HCT116 (cell line): ENCODE data around the gene HBA2. TPM values are rescaled to one million over a fixed set of nuclear protein-coding genes. Genes with fewer than 3 reads are reported as not detected.
A peak's percentile ranks its signal among the peaks of the same experiment; 100 is the strongest.
"Not testable (repeated sequence)": the region's sequence is repeated elsewhere in the genome, so short reads cannot be mapped to it uniquely, and the experiment has no call there.

Experiments
- ATAC-seq: fragments of 200-7000 bp; cut with Tn5 transposase; 2 replicates; pipeline ENCODE4 v1.9.1; 2020; ENCODE audit warnings: mild to moderate bottlenecking, moderate library complexity
- BruUV-seq: library from RNA; stranded (reverse); fragments of 400-500 nt; replicated peaks from 2 replicates; lab custom pipeline; 2021; lab: Mats Ljungman, UMichigan
- CTCF ChIA-PET: fragments of 300-600 bp; sonication (Branson Sonifier 250); formaldehyde crosslinking; loops from one replicate; lab custom pipeline; 2021; ENCODE audit warnings: antibody characterized with exemption; lab: Charles Lee
- POLR2A ChIA-PET: fragments of 300-600, 350-600 bp; sonication (Branson Sonifier 250); formaldehyde crosslinking; loops from one replicate; lab custom pipeline; 2021; ENCODE audit warnings: antibody characterized with exemption; lab: Charles Lee
- RAD21 ChIA-PET, 2 experiments: fragments of 300-600 bp; sonication (Branson Sonifier 250); formaldehyde crosslinking; loops; one replicate each; lab custom pipeline; 2023; ENCODE audit warnings: low total read pairs in 2 of 2; ENCODE audit not compliant: uncharacterized antibody in 2 of 2, unreplicated experiment in 2 of 2, low non-redundant PET in 1 of 2; lab: Charles Lee
- DNase-seq: peaks from one replicate; pipeline ENCODE4 v3.0.0-alpha.2; 2010; ENCODE audit warnings: low read depth, low spot score
- H2AFZ ChIP-seq: fragments of 200-600 bp; shearing (Covaris generic), sonication (generic); 2 replicates; pipeline ENCODE4 v1.6.1; 2017; ENCODE audit warnings: low read depth, mixed run types, mixed read lengths, antibody characterized with exemption, low read length; ENCODE audit not compliant: poor library complexity, severe bottlenecking
- H3K27ac ChIP-seq: 2 replicates; pipeline ENCODE4 v1.5.1; 2012; ENCODE audit warnings: low read depth, low read length
- H3K27me3 ChIP-seq: fragments of 200-600 bp; sonication (generic); 2 replicates; pipeline ENCODE4 v1.6.1; 2016; ENCODE audit warnings: mixed run types, low read length, mixed read lengths; ENCODE audit not compliant: insufficient read depth
- H3K36me3 ChIP-seq, 2 experiments: fragments of 200-500 bp in 1 of 2; fragments of 200-600 bp in 1 of 2; sonication (Bioruptor generic) in 1 of 2; sonication (generic) in 1 of 2; 2 replicates each; pipeline versions ENCODE4 v1.5.1 to v1.6.1; 2014 to 2016; ENCODE audit warnings: low read length in 2 of 2, inconsistent platforms in 1 of 2, mixed read lengths in 1 of 2, mixed run types in 1 of 2; ENCODE audit not compliant: insufficient read depth in 2 of 2, control insufficient read depth in 1 of 2
- H3K4me1 ChIP-seq, 2 experiments: fragments of 200-600 bp in 1 of 2; sonication (generic) in 1 of 2; 2 replicates each; pipeline versions ENCODE4 v1.5.1 to v1.6.1; 2012 to 2017; ENCODE audit warnings: low read length in 2 of 2, inconsistent platforms in 1 of 2, mild to moderate bottlenecking in 1 of 2, mixed read lengths in 1 of 2, mixed run types in 1 of 2, moderate library complexity in 1 of 2; ENCODE audit not compliant: insufficient read depth in 2 of 2, control insufficient read depth in 1 of 2
- H3K4me2 ChIP-seq: fragments of 200-600 bp; sonication (generic); 2 replicates; pipeline ENCODE4 v1.6.1; 2017; ENCODE audit warnings: mixed run types, low read length, mixed read lengths
- H3K4me3 ChIP-seq, 2 experiments: fragments of 200-600 bp in 1 of 2; sonication (generic) in 1 of 2; replicated peaks in 1 of 2; 2 replicates each; pipeline ENCODE4 v1.5.1; 2011 to 2016; ENCODE audit warnings: low read length in 2 of 2, control low read depth in 1 of 2, low read depth in 1 of 2, mild to moderate bottlenecking in 1 of 2, mixed read lengths in 1 of 2, mixed run types in 1 of 2
- H3K79me2 ChIP-seq: fragments of 200-600 bp; sonication (generic); 2 replicates; pipeline ENCODE4 v1.6.1; 2017; ENCODE audit warnings: mild to moderate bottlenecking, mixed run types, low read length, moderate library complexity, mixed read lengths; ENCODE audit not compliant: insufficient read depth
- H3K9ac ChIP-seq: fragments of 200-600 bp; sonication (generic); 2 replicates; pipeline ENCODE4 v1.6.1; 2016; ENCODE audit warnings: low read length, mixed read lengths
- H3K9me2 ChIP-seq: fragments of 200-600 bp; sonication (generic), shearing (Covaris generic); 2 replicates; pipeline ENCODE4 v1.6.1; 2017; ENCODE audit warnings: mixed run types, mild to moderate bottlenecking, moderate library complexity; ENCODE audit not compliant: insufficient read depth
- H3K9me3 ChIP-seq, 2 experiments: fragments of 200-500 bp in 1 of 2; fragments of 200-600 bp in 1 of 2; sonication (Bioruptor generic) in 1 of 2; sonication (generic) in 1 of 2; 2 replicates each; pipeline ENCODE4 v1.6.1; 2014 to 2017; ENCODE audit warnings: low read length in 2 of 2, mixed read lengths in 2 of 2, inconsistent platforms in 1 of 2, low read depth in 1 of 2, mild to moderate bottlenecking in 1 of 2, mixed run types in 1 of 2, moderate library complexity in 1 of 2; ENCODE audit not compliant: control insufficient read depth in 1 of 2, insufficient read depth in 1 of 2
- H4K20me1 ChIP-seq: fragments of 200-600 bp; sonication (generic), shearing (Covaris generic); 2 replicates; pipeline ENCODE4 v1.6.1; 2017; ENCODE audit warnings: mixed run types, mild to moderate bottlenecking, moderate library complexity; ENCODE audit not compliant: insufficient read depth
- REST ChIP-seq: IDR thresholded peaks from 2 replicates; pipeline ENCODE4 v1.6.1; 2012; ENCODE audit warnings: low read depth
- intact Hi-C: fragments of 100-400 bp; cut with micrococcal nuclease; formaldehyde crosslinking; loops from 2 replicates; pipeline ENCODE4 v1.10.0; 2022
- total RNA-seq: library from RNA; stranded (reverse); gene quantifications from one replicate; pipeline ENCODE4 v1.2.1, GENCODE V29; 2021; ENCODE audit not compliant: unreplicated experiment

HBA2 gene
- total RNA-seq, 1 experiment from 2014 or later, result 3.0 TPM

- H3K36me3 ChIP-seq, H3K4me3 ChIP-seq, H2AFZ ChIP-seq, intact Hi-C loops, H3K79me2 ChIP-seq, BruUV-seq, H3K9me3 ChIP-seq, H4K20me1 ChIP-seq, DNase-seq, RAD21 ChIA-PET, H3K4me2 ChIP-seq, ATAC-seq, H3K27ac ChIP-seq, POLR2A ChIA-PET, H3K27me3 ChIP-seq, H3K9ac ChIP-seq, H3K9me2 ChIP-seq, CTCF ChIA-PET: not testable (repeated sequence)
- H3K4me1 ChIP-seq, result peaks cover 0 to 20% of the 10 kb centered on the region in 2 experiments; a peak in 2 of 4 replicates
These were observed 657 bp downstream of the HBA2 start for GRCh38 chr16:173211-173854.

- CTCF ChIA-PET, H3K36me3 ChIP-seq, ATAC-seq, DNase-seq, H4K20me1 ChIP-seq, POLR2A ChIA-PET, intact Hi-C loops, H3K9me3 ChIP-seq, H3K27ac ChIP-seq, RAD21 ChIA-PET, H2AFZ ChIP-seq, H3K4me3 ChIP-seq, H3K4me2 ChIP-seq, H3K27me3 ChIP-seq, H3K9me2 ChIP-seq, H3K9ac ChIP-seq, BruUV-seq, H3K79me2 ChIP-seq: not testable (repeated sequence)
- TF ChIP-seq REST, result peak; percentile 30
- peaks cover 0 to 15% of the 10 kb centered on the region in 2 experiments; a peak in 2 of 4 replicates for H3K4me1 ChIP-seq
These were observed 1.5 kb downstream of the HBA2 start for GRCh38 chr16:173928-174769.
